Endothelial cell of umbilical vein (primary cell): ENCODE data around the gene HBE1. TPM values are rescaled to one million over a fixed set of nuclear protein-coding genes. Genes with fewer than 3 reads are reported as not detected.

Source experiments
- BruUV-seq: library from RNA; stranded (reverse); fragments of 400-500 nt; replicated peaks from 2 replicates; lab custom pipeline; 2021; lab: Mats Ljungman, UMichigan
- CTCF ChIA-PET: fragments of 300-600, 350-600 bp; sonication (Branson Sonifier 250); formaldehyde crosslinking; loops from one replicate; lab custom pipeline; 2021; ENCODE audit warnings: antibody characterized with exemption, inconsistent platforms; lab: Charles Lee
- POLR2A ChIA-PET: fragments of 300-600, 350-600 bp; sonication (Branson Sonifier 250); formaldehyde crosslinking; loops from one replicate; lab custom pipeline; 2021; ENCODE audit warnings: antibody characterized with exemption, inconsistent platforms; lab: Charles Lee
- DNase-seq: peaks from one replicate; pipeline ENCODE4 v3.0.0-alpha.2; 2011; ENCODE audit warnings: low read depth, low spot score
- FAIRE-seq: peaks from 2 replicates; lab custom pipeline; 2011; peaks lifted over from hg19 to GRCh38; lab: Jason Lieb, UNC
- H2AFZ ChIP-seq: 2 replicates; pipeline ENCODE4 v1.6.0; 2012; ENCODE audit warnings: low read depth, low read length, control low read depth, inconsistent platforms
- H3K27ac ChIP-seq: 2 replicates; pipeline ENCODE4 v1.5.1; 2011; ENCODE audit warnings: low read depth, mild to moderate bottlenecking, control low read depth, low read length, moderate library complexity; ENCODE audit not compliant: insufficient read depth
- H3K27me3 ChIP-seq, 2 experiments: 2 replicates each; pipeline versions ENCODE4 v1.6.0 to v1.6.1; 2011; ENCODE audit warnings: low read length in 2 of 2, mixed read lengths in 1 of 2; ENCODE audit not compliant: control insufficient read depth in 2 of 2, insufficient read depth in 2 of 2
- H3K36me3 ChIP-seq, 2 experiments: 2 replicates in 1 of 2; 3 replicates in 1 of 2; pipeline ENCODE4 v1.5.1; 2011; ENCODE audit warnings: low read length in 2 of 2, mild to moderate bottlenecking in 1 of 2, moderate library complexity in 1 of 2; ENCODE audit not compliant: control insufficient read depth in 2 of 2, insufficient read depth in 2 of 2; ENCODE audit errors: extremely low read depth in 1 of 2
- H3K4me1 ChIP-seq: 3 replicates; pipeline ENCODE4 v1.5.1; 2011; ENCODE audit warnings: mild to moderate bottlenecking, low read length; ENCODE audit not compliant: control insufficient read depth, insufficient read depth; ENCODE audit errors: extremely low read depth
- H3K4me2 ChIP-seq: 2 replicates; pipeline ENCODE4 v1.6.1; 2011; ENCODE audit warnings: low read length, control low read depth, mixed read lengths; ENCODE audit not compliant: insufficient read depth
- H3K4me3 ChIP-seq, 3 experiments: fragments of 200-600 bp in 1 of 3; sonication (generic), shearing (Covaris generic) in 1 of 3; replicated peaks in 1 of 3; 2 replicates each; pipeline ENCODE4 v1.5.1; 2011 to 2016; ENCODE audit warnings: control low read depth in 3 of 3, low read length in 3 of 3, mild to moderate bottlenecking in 2 of 3, inconsistent platforms in 1 of 3, low read depth in 1 of 3, moderate library complexity in 1 of 3; ENCODE audit not compliant: insufficient read depth in 1 of 3
- H3K79me2 ChIP-seq: 2 replicates; pipeline ENCODE4 v1.6.0; 2012; ENCODE audit warnings: low read length, inconsistent platforms; ENCODE audit not compliant: control insufficient read depth, insufficient read depth
- H3K9ac ChIP-seq: replicated peaks from 2 replicates; pipeline ENCODE3; 2011; ENCODE audit warnings: low read length, control low read depth; ENCODE audit not compliant: insufficient read depth; ENCODE audit errors: extremely low read depth
- H3K9me1 ChIP-seq: replicated peaks from 3 replicates; pipeline ENCODE4 v1.6.0; 2011; ENCODE audit warnings: mild to moderate bottlenecking, low read length; ENCODE audit not compliant: control insufficient read depth, insufficient read depth; ENCODE audit errors: extremely low read depth
- H3K9me3 ChIP-seq: replicated peaks from 2 replicates; pipeline ENCODE4 v1.5.1; 2012; ENCODE audit warnings: low read length, inconsistent platforms; ENCODE audit not compliant: control insufficient read depth, insufficient read depth
- H4K20me1 ChIP-seq: replicated peaks from 2 replicates; pipeline ENCODE3; 2011; ENCODE audit warnings: mild to moderate bottlenecking, low read length; ENCODE audit not compliant: control insufficient read depth, insufficient read depth; ENCODE audit errors: extremely low read depth
- CTCF ChIP-seq, 2 donors: IDR thresholded peaks; 1 replicate in 1 of 2; 2 replicates in 1 of 2; pipeline ENCODE4 v1.5.1; 2011; ENCODE audit warnings: low read length in 2 of 2, mild to moderate bottlenecking in 2 of 2, moderate library complexity in 2 of 2, control low read depth in 1 of 2, inconsistent platforms in 1 of 2, low read depth in 1 of 2; ENCODE audit not compliant: insufficient read depth in 1 of 2; ENCODE audit errors: extremely low read depth in 1 of 2
- EZH2 ChIP-seq: IDR thresholded peaks from 2 replicates; pipeline ENCODE4 v1.6.1; 2012; ENCODE audit warnings: borderline replicate concordance, low read depth, mild to moderate bottlenecking, moderate library complexity, low read length, inconsistent platforms; ENCODE audit not compliant: severe bottlenecking
- FOS ChIP-seq: IDR thresholded peaks from 2 replicates; pipeline ENCODE4 v1.6.1; 2011; ENCODE audit warnings: mild to moderate bottlenecking, low read length, moderate library complexity, borderline replicate concordance; ENCODE audit not compliant: insufficient read depth
- GATA2 ChIP-seq: IDR thresholded peaks from 2 replicates; pipeline ENCODE4 v1.7.0; 2011; ENCODE audit warnings: low read depth, mild to moderate bottlenecking, moderate library complexity, mixed read lengths, low read length; ENCODE audit not compliant: insufficient read length, insufficient read depth
- JUN ChIP-seq: IDR thresholded peaks from 2 replicates; pipeline ENCODE4 v1.6.1; 2011; ENCODE audit warnings: borderline replicate concordance, low read depth; ENCODE audit not compliant: insufficient read length, insufficient read depth
- MAX ChIP-seq: IDR thresholded peaks from 2 replicates; pipeline ENCODE4 v1.6.1; 2011; ENCODE audit not compliant: insufficient read depth, insufficient read length
- MYC ChIP-seq: IDR thresholded peaks from one replicate; pipeline ENCODE4 v1.6.1; 2011; ENCODE audit warnings: mild to moderate bottlenecking, low read depth, low read length
- POLR2A ChIP-seq: IDR thresholded peaks from 2 replicates; pipeline ENCODE4 v1.6.1; 2012; ENCODE audit warnings: low read depth, mild to moderate bottlenecking, control low read depth, low read length
- POLR2AphosphoS5 ChIP-seq: IDR thresholded peaks from 2 replicates; pipeline ENCODE4 v1.6.1; 2012; ENCODE audit warnings: low read depth, mild to moderate bottlenecking, control low read depth, low read length, moderate library complexity; ENCODE audit not compliant: insufficient read depth
- dilution Hi-C: fragments of 300-500 bp; cut with MboI; formaldehyde crosslinking; loops from one replicate; pipeline ENCODE4 v1.15.0; 2019; ENCODE audit warnings: low sequenced_read_pairs; ENCODE audit not compliant: extremely low pct_ligation_motif_present
- intact Hi-C: fragments of 100-400 bp; cut with micrococcal nuclease; formaldehyde crosslinking; loops from one replicate; pipeline ENCODE4 v1.10.0; 2022
- polyA plus RNA-seq, 4 experiments: library from polyadenylated mRNA; depleted of rRNA in 3 of 4; stranded (reverse) in 3 of 4; unstranded in 1 of 4; fragments of >200 nt; gene quantifications; 2 replicates each; pipeline versions ENCODE4 v1.2.1 to v1.2.3, GENCODE V29; 2011 to 2012; ENCODE audit warnings: missing spikeins in 1 of 4
- total RNA-seq: library from RNA; stranded (reverse); gene quantifications from 2 replicates; pipeline ENCODE4 v1.2.3, GENCODE V29; 2021

HBE1 gene
- total and polyA plus RNA-seq, 2 donors (not counting 3 experiments of a cell fraction or from before 2014, with no cell fraction given), result 0.37 TPM; not detected in 1

- Histone ChIP-seq H3K9ac (no peak within 1 kb of the TSS), H4K20me1 (no peaks in the 10 kb centered on the region), H3K4me3 (no peak within 1 kb of the TSS), H3K27me3 (no peaks in the 10 kb centered on the region), H3K9me1 (no peaks in the 10 kb centered on the region), H3K9me3 (no peaks in the 10 kb centered on the region), H3K4me1 (no peaks in the 10 kb centered on the region), H3K36me3 (no peaks in the 10 kb centered on the region), H3K4me2 (no peak within 1 kb of the TSS), H2AFZ (no peak within 1 kb of the TSS), H3K27ac (no peak within 1 kb of the TSS), H3K79me2 (no peaks in the 10 kb centered on the region)
- ChIA-PET POLR2A (no interaction called here), CTCF (no interaction called here)
- dilution Hi-C loops (no loop called here), intact Hi-C loops (no loop called here)
- no TSS peak for BruUV-seq
- TF ChIP-seq FOS (no peak), MYC (no peak), EZH2 (no peak), CTCF (IDR thresholded peaks at IDR 0.05; ENCODE audit: extremely low read depth in 1 of 2, insufficient read depth in 1 of 2, low read depth in 1 of 2, low read length in 2 of 2) (no peak), POLR2A (no peak), JUN (no peak), POLR2AphosphoS5 (no peak), MAX (no peak), GATA2 (no peak)
- FAIRE-seq (no peak), DNase-seq (no peak)
Measured at GRCh38 chr11:5234381-5234834, 35.3 kb downstream of the HBE1 start, which contains the start of gene HBD. Gene HBD, minus strand, starts transcription at chr11:5234483. Its CDS starts 50 bp downstream, at chr11:5234433.
